DMS 273 (cell line): ENCODE measurements around the gene CDKN2B.

Source experiments
- DNase-seq: peaks from one replicate; lab custom pipeline; 2025; ENCODE audit not compliant: unreplicated experiment; lab: John Stamatoyannopoulos, UW

Gene CDKN2B

DNA sequence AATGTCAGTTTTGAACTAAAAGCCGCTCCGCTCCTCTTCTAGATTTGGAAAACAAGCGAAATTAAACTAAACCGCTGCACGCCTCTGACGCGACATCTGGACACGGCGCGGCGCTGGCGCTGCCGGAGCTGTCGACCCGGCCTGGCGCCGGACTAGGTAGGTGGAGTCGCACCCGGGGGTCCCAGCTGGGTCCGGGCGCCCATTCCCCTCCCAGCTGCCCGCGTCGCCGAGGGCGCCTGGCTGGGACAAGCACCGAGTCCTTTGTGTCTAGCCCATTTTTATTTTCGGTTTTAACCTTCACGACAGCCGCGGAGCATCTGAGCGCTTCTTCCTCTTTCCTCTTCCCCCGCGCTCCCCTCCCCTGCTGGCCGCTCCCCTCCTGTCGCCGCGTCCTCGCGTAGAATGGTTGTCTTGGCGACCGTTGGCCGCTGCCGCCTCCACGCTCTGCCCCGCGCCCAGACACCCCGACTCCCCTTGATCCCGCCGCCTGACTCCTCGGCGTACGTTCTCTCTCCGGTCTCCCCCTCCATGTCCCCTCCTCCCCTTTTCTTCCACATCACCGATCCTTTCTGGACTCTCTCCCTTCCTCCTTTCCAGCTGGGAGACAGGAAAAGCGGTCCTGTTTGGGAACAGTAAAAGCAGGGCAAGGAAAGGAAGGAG lies 14.0 kb downstream of the CDKN2B start:
- DNase-seq, result peak; percentile 91

DNA sequence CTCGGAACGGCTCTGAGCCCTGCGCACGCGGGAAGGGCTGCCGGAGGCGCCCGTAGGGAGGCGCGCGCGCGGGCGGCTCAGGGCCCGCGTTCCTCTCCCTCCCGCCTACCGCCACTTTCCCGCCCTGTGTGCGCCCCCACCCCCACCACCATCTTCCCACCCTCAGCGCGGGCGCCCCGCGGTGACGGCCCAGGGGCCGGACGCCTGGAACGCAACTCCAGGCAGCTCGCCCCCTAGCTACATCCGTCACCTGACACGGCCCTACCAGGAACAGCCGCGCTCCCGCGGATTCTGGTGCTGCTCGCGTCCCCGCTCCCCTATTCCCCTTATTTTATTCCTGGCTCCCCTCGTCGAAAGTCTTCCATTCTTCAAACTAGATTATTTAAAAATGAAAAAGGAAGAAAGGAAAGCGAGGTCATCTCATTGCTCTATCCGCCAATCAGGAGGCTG lies 14.5 kb downstream of the CDKN2B start, which contains the start of gene CDKN2B-AS1:
Gene CDKN2B-AS1 (plus strand): TSS at position 236 of the 450 bp plus-strand sequence.
- peak; percentile 96 for DNase-seq

DNA sequence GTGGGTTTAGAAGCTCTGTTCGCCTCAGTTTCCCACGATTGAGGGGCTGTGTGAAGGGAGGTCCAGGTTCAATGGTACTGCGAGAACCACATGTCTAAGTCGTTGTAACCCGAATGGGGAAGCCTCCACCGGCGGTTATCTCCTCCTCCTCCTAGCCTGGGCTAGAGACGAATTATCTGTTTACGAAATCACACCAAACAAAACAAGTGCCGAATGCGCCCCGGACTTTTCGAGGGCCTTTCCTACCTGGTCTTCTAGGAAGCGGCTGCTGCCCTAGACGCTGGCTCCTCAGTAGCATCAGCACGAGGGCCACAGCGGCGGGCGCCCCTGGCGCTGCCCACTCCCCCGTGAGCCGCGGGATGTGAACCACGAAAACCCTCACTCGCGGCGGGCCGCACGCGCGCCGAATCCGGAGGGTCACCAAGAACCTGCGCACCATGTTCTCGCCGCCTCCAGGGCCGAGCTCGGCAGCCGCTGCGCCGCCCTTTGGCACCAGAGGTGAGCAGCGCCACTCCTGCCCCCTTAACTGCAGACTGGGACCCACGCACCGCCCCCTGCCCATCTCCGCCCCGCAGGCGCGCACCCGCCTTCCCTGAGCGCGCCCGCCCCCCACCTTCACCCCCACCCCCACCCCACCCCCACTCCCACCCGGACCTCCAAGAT lies 15.1 kb downstream of the CDKN2B start, which contains the start of gene CDKN2A:
Gene CDKN2A (minus strand): TSS at position 500 of the 663 bp plus-strand sequence.
- peak; percentile 84 for DNase-seq

- DNase-seq, result peak; percentile 41
These were observed 16.1 kb downstream of the CDKN2B start for GRCh38 chr9:21993007-21993406.

- peak; percentile 57 for DNase-seq
These were observed 17.8 kb downstream of the CDKN2B start for GRCh38 chr9:21991072-21991959.

GRCh38 chr9:21989440-21990189 lies 19.5 kb downstream of the CDKN2B start:
- peak; percentile 13 for DNase-seq

- DNase-seq, result peak; percentile 50
These were observed 20.8 kb downstream of the CDKN2B start for GRCh38 chr9:21988056-21988990.

- no peak for DNase-seq
These were observed 23.0 kb downstream of the CDKN2B start for GRCh38 chr9:21985964-21986667.

DNA sequence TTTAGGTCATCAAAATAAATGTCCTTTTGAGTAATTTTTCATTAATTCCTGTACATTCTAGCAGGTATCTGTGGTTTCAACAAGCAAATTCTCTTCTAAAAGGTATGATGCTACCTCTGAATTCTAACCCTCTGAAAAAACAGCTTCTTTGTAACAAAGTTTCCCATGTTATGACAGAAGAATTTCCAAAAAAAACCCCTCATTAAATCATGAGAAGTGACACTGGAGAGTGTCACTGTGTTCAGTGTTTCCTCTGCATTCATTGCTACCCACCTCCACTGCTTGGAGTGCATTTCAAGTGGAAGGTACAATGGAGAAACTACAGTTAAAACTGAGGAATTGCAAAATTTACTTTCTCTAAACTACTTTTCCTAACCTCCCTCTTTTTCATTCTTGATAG lies 25.0 kb downstream of the CDKN2B start:
- peak; percentile 7 for DNase-seq

DNA sequence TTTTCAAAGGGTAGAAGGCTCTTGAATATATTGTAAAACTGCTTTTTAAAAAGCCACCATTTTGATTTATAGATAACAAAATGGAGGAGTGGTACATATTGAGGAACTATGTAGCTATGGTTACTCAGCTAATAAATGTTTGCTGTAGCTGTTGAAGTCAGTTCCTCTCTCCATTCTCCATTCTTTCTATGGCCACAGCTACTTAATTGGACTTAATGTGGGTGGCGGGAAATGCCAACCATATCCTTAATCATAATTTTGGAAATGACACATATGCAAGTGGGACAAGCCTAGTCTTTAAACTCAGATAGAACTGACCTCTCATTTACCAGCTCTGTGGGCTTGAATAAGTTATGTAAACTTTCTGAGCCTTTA lies 25.6 kb downstream of the CDKN2B start:
- DNase-seq, result peak; percentile 9

- DNase-seq, result no peak
These were observed 26.1 kb downstream of the CDKN2B start for GRCh38 chr9:21982861-21983560.

- DNase-seq, result no peak
These were observed 26.7 kb downstream of the CDKN2B start for GRCh38 chr9:21982391-21982790.

DNA sequence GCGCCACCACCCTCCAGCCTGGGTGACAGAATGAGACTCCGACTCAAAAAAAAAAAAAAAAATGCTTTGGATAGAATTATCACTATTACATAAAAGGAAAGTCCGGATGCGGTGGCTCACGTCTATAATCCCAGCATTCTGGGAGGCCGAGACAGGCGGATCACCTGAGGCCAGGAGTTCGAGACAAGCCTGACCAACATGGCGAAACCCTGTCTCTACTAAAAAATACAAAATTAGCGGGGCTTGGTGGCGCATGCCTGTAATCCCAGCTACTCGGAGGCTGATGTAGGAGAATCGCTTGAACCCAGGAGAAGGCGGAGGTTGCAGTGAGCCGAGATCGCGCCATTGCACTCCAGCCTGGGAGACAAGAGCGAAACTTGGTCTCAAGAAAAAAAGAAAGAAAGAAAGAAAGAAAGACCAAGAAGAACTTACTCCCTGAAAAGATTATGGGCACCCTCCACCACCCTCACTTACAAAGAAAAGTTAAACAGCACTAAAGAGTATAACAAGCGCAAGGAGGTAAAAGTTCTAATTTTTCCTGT lies 32.7 kb downstream of the CDKN2B start:
- no peak for DNase-seq

DNA sequence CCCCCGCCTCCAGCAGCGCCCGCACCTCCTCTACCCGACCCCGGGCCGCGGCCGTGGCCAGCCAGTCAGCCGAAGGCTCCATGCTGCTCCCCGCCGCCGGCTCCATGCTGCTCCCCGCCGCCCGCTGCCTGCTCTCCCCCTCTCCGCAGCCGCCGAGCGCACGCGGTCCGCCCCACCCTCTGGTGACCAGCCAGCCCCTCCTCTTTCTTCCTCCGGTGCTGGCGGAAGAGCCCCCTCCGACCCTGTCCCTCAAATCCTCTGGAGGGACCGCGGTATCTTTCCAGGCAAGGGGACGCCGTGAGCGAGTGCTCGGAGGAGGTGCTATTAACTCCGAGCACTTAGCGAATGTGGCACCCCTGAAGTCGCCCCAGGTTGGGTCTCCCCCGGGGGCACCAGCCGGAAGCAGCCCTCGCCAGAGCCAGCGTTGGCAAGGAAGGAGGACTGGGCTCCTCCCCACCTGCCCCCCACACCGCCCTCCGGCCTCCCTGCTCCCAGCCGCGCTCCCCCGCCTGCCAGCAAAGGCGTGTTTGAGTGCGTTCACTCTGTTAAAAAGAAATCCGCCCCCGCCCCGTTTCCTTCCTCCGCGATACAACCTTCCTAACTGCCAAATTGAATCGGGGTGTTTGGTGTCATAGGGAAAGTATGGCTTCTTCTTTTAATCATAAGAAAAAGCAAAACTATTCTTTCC lies 34.2 kb downstream of the CDKN2B start:
- peak; percentile 97 for DNase-seq

- peak; percentile 78 for DNase-seq
These were observed 34.8 kb downstream of the CDKN2B start for GRCh38 chr9:21974343-21974721.

DNA sequence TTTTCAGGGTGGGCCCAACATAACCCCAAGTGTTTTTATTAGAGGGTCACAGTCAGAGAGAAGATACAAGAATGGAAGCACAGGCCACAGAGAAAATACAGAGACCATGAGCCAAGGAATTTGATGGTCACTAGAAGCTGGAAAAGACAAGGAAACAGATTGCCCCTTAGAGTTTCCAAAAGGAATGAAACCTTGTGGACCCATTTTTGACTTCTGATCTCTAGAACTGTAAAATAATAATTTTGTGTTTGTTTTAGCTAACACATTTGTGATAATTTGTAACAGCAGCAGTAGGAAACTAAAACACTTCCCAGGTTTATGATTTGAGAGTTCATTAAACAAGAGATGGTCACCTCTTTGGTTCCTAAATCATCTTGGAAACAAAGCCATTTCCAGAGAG lies 36.7 kb downstream of the CDKN2B start:
- DNase-seq, result no peak

DNA sequence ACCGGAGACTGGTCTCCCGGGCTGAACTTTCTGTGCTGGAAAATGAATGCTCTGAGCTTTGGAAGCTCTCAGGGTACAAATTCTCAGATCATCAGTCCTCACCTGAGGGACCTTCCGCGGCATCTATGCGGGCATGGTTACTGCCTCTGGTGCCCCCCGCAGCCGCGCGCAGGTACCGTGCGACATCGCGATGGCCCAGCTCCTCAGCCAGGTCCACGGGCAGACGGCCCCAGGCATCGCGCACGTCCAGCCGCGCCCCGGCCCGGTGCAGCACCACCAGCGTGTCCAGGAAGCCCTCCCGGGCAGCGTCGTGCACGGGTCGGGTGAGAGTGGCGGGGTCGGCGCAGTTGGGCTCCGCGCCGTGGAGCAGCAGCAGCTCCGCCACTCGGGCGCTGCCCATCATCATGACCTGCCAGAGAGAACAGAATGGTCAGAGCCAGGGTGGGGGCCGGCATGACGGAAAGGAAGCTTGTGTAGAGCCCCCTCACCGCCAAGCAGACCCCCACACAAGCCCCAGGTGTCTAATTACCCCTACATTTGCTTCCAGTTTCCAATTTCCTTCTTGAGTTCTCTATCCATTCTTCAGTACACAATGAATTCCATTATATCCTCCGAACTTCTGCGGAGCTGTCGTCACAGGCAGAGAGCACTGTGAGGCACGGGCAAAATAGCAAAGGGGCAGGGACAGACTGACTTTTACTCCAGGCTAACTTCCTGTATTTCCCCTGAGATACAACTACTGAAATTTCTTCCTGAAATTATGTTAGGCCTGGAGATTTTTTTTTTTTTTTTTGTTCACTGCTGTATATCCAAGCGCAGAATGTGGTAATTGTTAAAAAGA lies 38.1 kb downstream of the CDKN2B start:
- no peak for DNase-seq
